IMR-90 (cell line): ENCODE measurements around the gene GPATCH2. TPM values are rescaled to one million over a fixed set of nuclear protein-coding genes. Genes with fewer than 3 reads are reported as not detected.

Source experiments
- ATAC-seq: fragments of 200-7000 bp; cut with Tn5 transposase; 2 replicates; pipeline ENCODE4 v1.9.1; 2020; ENCODE audit warnings: low read depth, mild to moderate bottlenecking, moderate library complexity
- BruUV-seq: library from RNA; stranded (reverse); fragments of 400-500 nt; replicated peaks from 2 replicates; lab custom pipeline; 2021; lab: Mats Ljungman, UMichigan
- CTCF ChIA-PET: fragments of 300-600 bp; formaldehyde crosslinking; extraction: SDS; loops from one replicate; lab custom pipeline; 2021; ENCODE audit warnings: antibody characterized with exemption; lab: Yijun Ruan, JAX
- POLR2A ChIA-PET: fragments of 300-600 bp; sonication (Branson Sonifier 250); formaldehyde crosslinking; loops from one replicate; lab custom pipeline; 2022; ENCODE audit warnings: antibody characterized with exemption; ENCODE audit not compliant: unreplicated experiment; lab: Charles Lee
- DNase-seq: peaks from one replicate; pipeline ENCODE4 v3.0.0; 2013
- H2AFZ ChIP-seq: replicated peaks from 2 replicates; pipeline ENCODE3; 2013; ENCODE audit warnings: low read length, mild to moderate bottlenecking; ENCODE audit not compliant: poor library complexity
- H2AK5ac ChIP-seq: 2 replicates; pipeline ENCODE4 v1.6.1; 2013; ENCODE audit warnings: low read depth, low read length, inconsistent platforms
- H2AK9ac ChIP-seq: replicated peaks from 2 replicates; pipeline ENCODE3; 2013; ENCODE audit warnings: mild to moderate bottlenecking, low read depth, low read length, moderate library complexity; ENCODE audit not compliant: poor library complexity
- H2BK120ac ChIP-seq: 2 replicates; pipeline ENCODE4 v1.6.1; 2013; ENCODE audit warnings: low read depth, low read length, inconsistent platforms
- H2BK15ac ChIP-seq: 3 replicates; pipeline ENCODE4 v1.6.1; 2013; ENCODE audit warnings: low read depth, low read length, inconsistent platforms
- H2BK20ac ChIP-seq: 2 replicates; pipeline ENCODE4 v1.6.1; 2013; ENCODE audit warnings: low read depth, mild to moderate bottlenecking, inconsistent platforms, low read length, moderate library complexity
- H2BK5ac ChIP-seq: 2 replicates; pipeline ENCODE4 v1.6.1; 2013; ENCODE audit warnings: mild to moderate bottlenecking, low read depth, low read length, inconsistent platforms; ENCODE audit not compliant: poor library complexity, severe bottlenecking
- H3K14ac ChIP-seq: replicated peaks from 2 replicates; pipeline ENCODE4 v1.6.1; 2013; ENCODE audit warnings: low read depth, low read length, inconsistent platforms
- H3K18ac ChIP-seq: 2 replicates; pipeline ENCODE4 v1.6.1; 2013; ENCODE audit warnings: low read depth, low read length, control low read depth
- H3K23ac ChIP-seq: 2 replicates; pipeline ENCODE4 v1.6.1; 2013; ENCODE audit warnings: low read depth, low read length, inconsistent platforms
- H3K27ac ChIP-seq: 2 replicates; pipeline ENCODE4 v1.5.1; 2013; ENCODE audit warnings: mild to moderate bottlenecking, control low read depth, low read length; ENCODE audit not compliant: insufficient read depth
- H3K27me3 ChIP-seq: 2 replicates; pipeline ENCODE4 v1.6.1; 2013; ENCODE audit warnings: low read length; ENCODE audit not compliant: control insufficient read depth, insufficient read depth
- H3K36me3 ChIP-seq: 2 replicates; pipeline ENCODE4 v1.6.1; 2013; ENCODE audit warnings: low read length, mixed read lengths; ENCODE audit not compliant: control insufficient read depth, insufficient read depth
- H3K4ac ChIP-seq: 2 replicates; pipeline ENCODE4 v1.6.1; 2013; ENCODE audit warnings: low read depth, low read length, inconsistent platforms
- H3K4me1 ChIP-seq: 2 replicates; pipeline ENCODE4 v1.6.1; 2013; ENCODE audit warnings: low read length, mixed read lengths; ENCODE audit not compliant: control insufficient read depth, insufficient read depth
- H3K4me2 ChIP-seq: 2 replicates; pipeline ENCODE4 v1.6.1; 2013; ENCODE audit warnings: low read depth, mild to moderate bottlenecking, control low read depth, low read length, moderate library complexity
- H3K4me3 ChIP-seq: 2 replicates; pipeline ENCODE4 v1.5.1; 2013; ENCODE audit warnings: low read depth, mild to moderate bottlenecking, control low read depth, low read length, moderate library complexity; ENCODE audit not compliant: insufficient read depth
- H3K56ac ChIP-seq: 2 replicates; pipeline ENCODE4 v1.6.1; 2013; ENCODE audit warnings: low read length, inconsistent platforms; ENCODE audit not compliant: insufficient read depth; ENCODE audit errors: extremely low read depth
- H3K79me1 ChIP-seq, 2 experiments: 2 replicates each; pipeline ENCODE4 v1.6.1; 2013; ENCODE audit warnings: low read length in 2 of 2, inconsistent platforms in 1 of 2, low read depth in 1 of 2
- H3K9ac ChIP-seq: 2 replicates; pipeline ENCODE4 v1.6.1; 2013; ENCODE audit warnings: low read depth, low read length, control low read depth
- H3K9me1 ChIP-seq: 2 replicates; pipeline ENCODE4 v1.6.1; 2013; ENCODE audit warnings: low read length, inconsistent platforms; ENCODE audit not compliant: insufficient read depth
- H3K9me3 ChIP-seq: 2 replicates; pipeline ENCODE4 v1.6.1; 2013; ENCODE audit warnings: low read length; ENCODE audit not compliant: control insufficient read depth, insufficient read depth
- H4K20me1 ChIP-seq: 2 replicates; pipeline ENCODE4 v1.6.1; 2013; ENCODE audit warnings: low read length, inconsistent platforms; ENCODE audit not compliant: insufficient read depth
- H4K5ac ChIP-seq: 2 replicates; pipeline ENCODE4 v1.6.1; 2013; ENCODE audit warnings: mild to moderate bottlenecking, low read depth, low read length, control low read depth
- H4K8ac ChIP-seq, 2 experiments: 2 replicates each; pipeline ENCODE4 v1.6.1; 2013; ENCODE audit warnings: low read depth in 2 of 2, low read length in 2 of 2, control low read depth in 1 of 2, inconsistent platforms in 1 of 2
- H4K91ac ChIP-seq: 2 replicates; pipeline ENCODE4 v1.6.1; 2013; ENCODE audit warnings: low read depth, low read length, inconsistent platforms; ENCODE audit not compliant: insufficient read depth
- BHLHE40 ChIP-seq: fragments of 150-350 bp; IDR thresholded peaks from 2 replicates; pipeline ENCODE4 v1.6.1; 2016; ENCODE audit warnings: mild to moderate bottlenecking, low read depth, low read length
- CHD1 ChIP-seq: IDR thresholded peaks from 2 replicates; pipeline ENCODE4 v1.6.1; 2012; ENCODE audit warnings: low read depth, low read length, improper control_type of control experiment
- CTCF ChIP-seq: conservative IDR thresholded peaks from 2 replicates; pipeline ENCODE4 v1.5.1; 2012; ENCODE audit warnings: mild to moderate bottlenecking, low read depth, low read length, improper control_type of control experiment
- FOS ChIP-seq: fragments of 150-350 bp; IDR thresholded peaks from 2 replicates; pipeline ENCODE4 v1.6.1; 2016; ENCODE audit warnings: low read depth, low read length
- MAFK ChIP-seq: IDR thresholded peaks from 2 replicates; pipeline ENCODE4 v1.6.1; 2012; ENCODE audit warnings: low read depth, low read length, improper control_type of control experiment
- MAZ ChIP-seq: IDR thresholded peaks from 2 replicates; pipeline ENCODE4 v1.6.1; 2012; ENCODE audit warnings: low read depth, mild to moderate bottlenecking, low read length, improper control_type of control experiment, moderate library complexity, borderline replicate concordance
- MXI1 ChIP-seq: IDR thresholded peaks from 2 replicates; pipeline ENCODE4 v1.6.1; 2012; ENCODE audit warnings: low read depth, mild to moderate bottlenecking, low read length, moderate library complexity, borderline replicate concordance
- NFE2L2 ChIP-seq: fragments of 150-350 bp; IDR thresholded peaks from 2 replicates; pipeline ENCODE4 v1.6.1; 2016; ENCODE audit warnings: low read depth, mild to moderate bottlenecking, low read length
- RAD21 ChIP-seq: IDR thresholded peaks from 2 replicates; pipeline ENCODE4 v1.6.1; 2012; ENCODE audit warnings: low read length, improper control_type of control experiment
- RCOR1 ChIP-seq: IDR thresholded peaks from 2 replicates; pipeline ENCODE4 v1.6.1; 2012; ENCODE audit warnings: mild to moderate bottlenecking, low read length, improper control_type of control experiment; ENCODE audit not compliant: insufficient replicate concordance
- SMC3 ChIP-seq: fragments of 150-350 bp; IDR thresholded peaks from 2 replicates; pipeline ENCODE4 v1.6.1; 2016; ENCODE audit warnings: low read depth, mild to moderate bottlenecking, antibody characterized with exemption, low read length, moderate library complexity
- USF2 ChIP-seq: fragments of 150-350 bp; IDR thresholded peaks from 2 replicates; pipeline ENCODE4 v1.6.1; 2017; ENCODE audit warnings: mild to moderate bottlenecking, antibody characterized with exemption, low read length, low read depth
- WGBS, 2 experiments: methylation state at CpG; one replicate each; pipeline versions ENCODE4 v1.1.5 to v1.1.7; 2013; ENCODE audit warnings: missing lambda C conversion rate in 2 of 2; ENCODE audit not compliant: insufficient read length in 1 of 2; ENCODE audit errors: extremely low coverage in 2 of 2; 5-methylcytosine and 5-hydroxymethylcytosine counted together
- dilution Hi-C: fragments of 300-500 bp; cut with HindIII; formaldehyde crosslinking; loops from one replicate; pipeline ENCODE4 v1.14.3; 2018; ENCODE audit warnings: low sequenced_read_pairs; ENCODE audit not compliant: unreplicated experiment
- in situ Hi-C: fragments of 300-500 bp; cut with MboI; formaldehyde crosslinking; loops from 3 replicates; pipeline ENCODE4 v1.14.3; 2019; ENCODE audit warnings: low sequenced_read_pairs, inconsistent platforms, mixed read lengths
- intact Hi-C: fragments of 100-400 bp; cut with micrococcal nuclease; formaldehyde crosslinking; loops from 2 replicates; pipeline ENCODE4 v1.10.0; 2022
- polyA plus RNA-seq, 3 experiments: library from polyadenylated mRNA; depleted of rRNA; stranded (reverse); fragments of >200 nt; gene quantifications; 2 replicates each; pipeline ENCODE4 v1.2.3, GENCODE V29; 2012; ENCODE audit warnings: low replicate concordance in 1 of 3
- total RNA-seq: library from RNA; depleted of rRNA; stranded (reverse); fragments of >200 nt; gene quantifications from 2 replicates; pipeline ENCODE4 v1.2.3, GENCODE V29; 2012

The GPATCH2 gene
- total and polyA plus RNA-seq, 2 of the 4 experiments (the other 2 are of a cell fraction): 4.7 to 11.8 TPM

- Histone ChIP-seq H2AK9ac (no peak overlapping the region), H3K27ac (no peak overlapping the region), H4K5ac (no peak overlapping the region), H3K4me3 (no peak overlapping the region), H3K9me3 (no peaks in the 10 kb centered on the region), H4K20me1 (no peaks in the 10 kb centered on the region), H3K18ac (no peak overlapping the region), H2BK20ac (no peak overlapping the region), H4K91ac (no peak overlapping the region), H4K8ac (no peak overlapping the region), H3K79me1 (no peaks in the 10 kb centered on the region), H3K4ac (no peak overlapping the region), H2AFZ (no peak overlapping the region), H3K27me3 (no peaks in the 10 kb centered on the region), H3K14ac (no peak overlapping the region), H3K36me3 (no peaks in the 10 kb centered on the region; the same call in 1 of the 2 replicates), H3K4me2 (no peak overlapping the region), H3K9ac (no peak overlapping the region), H2AK5ac (no peak overlapping the region), H3K23ac (no peak overlapping the region), H3K4me1 (no peaks in the 10 kb centered on the region), H2BK5ac (no peak overlapping the region), H2BK120ac (no peak overlapping the region), H3K56ac (no peak overlapping the region), H2BK15ac (no peak overlapping the region), H3K9me1 (no peaks in the 10 kb centered on the region)
- no TSS peak for BruUV-seq
- ChIA-PET CTCF (no interaction called here), POLR2A (no interaction called here)
- intact Hi-C loops (no loop called here), in situ Hi-C loops (no loop called here), dilution Hi-C loops (no loop called here)
- WGBS, 2 experiments: no CpG with 5 or more reads among the region's 5 CpGs
- DNase-seq (no peak), ATAC-seq (no peak)
- TF ChIP-seq FOS (no peak), CHD1 (no peak), NFE2L2 (no peak), BHLHE40 (no peak), RCOR1 (no peak), MAZ (no peak), MXI1 (no peak), SMC3 (no peak), MAFK (no peak), CTCF (no peak), USF2 (no peak), RAD21 (no peak)
These were observed 132.7 kb downstream of the GPATCH2 start for GRCh38 chr1:217498209-217498608.
